GM08714 (cell line): ENCODE measurements around the gene TMEM186.
"Not testable (repeated sequence)": the region's sequence is repeated elsewhere in the genome, so short reads cannot be mapped to it uniquely, and the experiment has no call there.

ENCODE experiments used
- H3K4me3 ChIP-seq: fragments of 200-500 bp; sonication (Bioruptor generic); 2 replicates; pipeline ENCODE4 v1.5.1; 2014; ENCODE audit warnings: mild to moderate bottlenecking, low read length, inconsistent platforms
- ZNF274 ChIP-seq: IDR thresholded peaks from 2 replicates; pipeline ENCODE4 v1.6.1; 2012; ENCODE audit warnings: mild to moderate bottlenecking, low read depth, low read length

Gene TMEM186, protein sequence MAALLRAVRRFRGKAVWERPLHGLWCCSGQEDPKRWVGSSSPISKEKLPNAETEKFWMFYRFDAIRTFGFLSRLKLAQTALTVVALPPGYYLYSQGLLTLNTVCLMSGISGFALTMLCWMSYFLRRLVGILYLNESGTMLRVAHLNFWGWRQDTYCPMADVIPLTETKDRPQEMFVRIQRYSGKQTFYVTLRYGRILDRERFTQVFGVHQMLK

DNA sequence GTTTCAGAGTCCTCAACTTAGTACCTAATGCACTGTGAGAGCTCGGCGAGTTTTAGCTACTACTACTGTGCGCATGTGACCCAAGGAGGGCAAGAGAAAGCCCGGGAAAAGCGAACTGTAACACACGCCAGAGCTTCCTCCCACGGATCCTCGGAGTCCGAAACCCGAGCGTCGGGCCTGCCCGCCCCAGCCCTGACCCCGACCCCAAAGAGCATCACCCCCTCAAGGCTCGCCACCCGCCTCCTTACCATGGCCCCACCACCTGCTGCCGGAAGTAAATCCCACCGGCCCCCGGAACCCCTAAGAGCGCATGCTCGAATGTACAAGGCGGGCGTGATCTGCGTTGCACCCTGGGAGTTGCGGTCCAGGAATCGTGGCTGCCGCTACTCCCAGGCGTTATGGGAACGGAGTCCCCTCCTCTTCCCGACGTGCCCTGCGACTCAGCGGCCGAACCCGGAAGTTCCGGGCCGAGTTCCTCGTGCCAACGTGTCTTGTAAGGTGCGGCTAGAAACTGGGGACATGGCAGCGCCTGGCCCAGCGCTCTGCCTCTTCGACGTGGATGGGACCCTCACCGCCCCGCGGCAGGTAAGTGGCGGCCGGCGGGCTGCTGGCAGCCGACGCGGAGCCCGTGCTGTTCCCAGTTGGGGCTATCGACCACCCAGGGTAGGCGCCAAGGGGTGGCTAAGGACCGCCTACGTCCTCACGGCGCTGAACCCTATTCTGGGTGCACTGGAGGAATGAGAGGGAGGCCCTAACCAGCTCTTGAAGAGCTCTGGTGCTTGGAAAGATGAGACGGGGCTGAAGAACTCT lies at the start of gene TMEM186, which contains the start of gene PMM2:
TMEM186 (minus strand) TSS at position 276 of the 810 bp plus-strand sequence; CDS start at position 251, 25 bp downstream.
PMM2 (plus strand) TSS at position 476 of the 810 bp plus-strand sequence; CDS start at position 520, 44 bp downstream.
- TF ChIP-seq ZNF274, result no peak
- H3K4me3 ChIP-seq, result peak within 1 kb of the TSS; percentile 97

DNA sequence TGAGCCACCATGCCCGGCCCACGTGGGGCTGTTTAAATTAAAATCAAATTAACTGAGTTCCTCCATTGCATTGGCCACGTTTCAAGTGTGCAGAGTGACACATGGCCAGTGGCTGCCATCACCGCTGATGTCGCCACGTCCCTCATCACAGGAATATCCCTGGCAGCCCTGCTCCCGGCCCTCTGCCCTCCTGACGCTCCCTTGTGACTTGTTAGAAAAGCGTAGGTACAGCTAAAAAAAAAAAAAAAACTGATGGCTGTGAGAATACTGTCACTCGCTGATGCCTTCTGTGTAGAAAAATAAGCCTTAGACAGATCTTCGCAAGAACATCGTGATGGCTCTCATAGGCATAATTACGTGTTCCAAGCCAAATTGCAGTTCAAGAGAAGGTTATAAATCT lies 49.7 kb upstream of the TMEM186 start:
- no peak for TF ChIP-seq ZNF274
- H3K4me3 ChIP-seq, result no peak overlapping the region

DNA sequence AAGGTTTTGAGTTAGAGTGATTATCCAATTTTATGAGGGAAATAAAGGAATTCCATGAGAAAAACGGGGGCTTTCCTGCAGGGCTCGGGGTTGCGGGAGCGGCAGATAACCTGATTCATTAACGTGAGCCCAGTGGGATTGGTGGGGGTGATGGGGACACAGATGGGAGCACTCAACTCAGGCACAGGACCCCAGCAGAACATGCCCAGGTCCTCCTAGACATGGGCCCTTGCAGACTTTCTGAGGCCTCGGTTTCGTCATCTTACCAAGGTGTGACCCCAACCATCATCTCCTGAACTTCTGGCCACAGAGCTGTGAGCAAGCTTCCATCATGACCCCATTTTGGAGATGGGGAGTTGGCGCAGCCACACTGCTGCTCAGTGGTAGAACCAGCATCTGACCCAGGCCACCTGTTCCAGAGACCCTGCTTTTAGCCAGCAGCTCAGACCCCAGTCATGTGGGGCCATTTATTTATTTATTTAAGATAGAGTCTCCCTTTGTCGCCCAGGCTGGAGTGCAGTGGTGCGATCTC lies 49.0 kb upstream of the TMEM186 start:
- no peak for TF ChIP-seq ZNF274
- no peak overlapping the region for H3K4me3 ChIP-seq

DNA sequence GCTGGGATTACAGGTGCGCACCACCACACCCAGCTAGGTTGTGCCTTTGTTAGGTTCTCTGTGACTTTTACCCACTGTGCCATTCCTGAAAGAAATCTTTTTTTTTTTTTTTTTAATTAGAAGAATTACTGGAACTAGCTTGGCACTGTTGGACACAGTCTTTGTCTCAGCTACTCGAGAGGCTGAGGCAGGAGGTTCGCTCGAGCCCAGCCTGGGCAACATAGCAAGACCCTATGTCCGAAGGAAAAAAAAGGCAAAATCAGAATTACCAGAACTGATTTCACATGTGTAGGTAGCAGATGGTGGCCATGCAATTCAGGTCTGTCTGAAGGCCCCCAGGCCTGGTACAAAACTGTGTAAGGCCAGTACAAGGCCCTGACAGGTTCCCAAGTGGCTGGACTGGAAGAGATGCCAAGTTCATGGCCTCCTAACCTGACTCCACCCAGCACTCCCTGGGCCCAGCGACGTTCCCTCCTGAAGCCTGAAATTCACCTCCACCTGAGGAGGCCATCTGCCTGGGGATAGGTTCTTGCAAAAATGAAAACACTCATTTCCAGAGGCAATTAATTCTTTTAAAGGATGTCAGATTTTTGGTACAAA lies 48.4 kb upstream of the TMEM186 start:
- TF ChIP-seq ZNF274, result no peak
- no peak overlapping the region for H3K4me3 ChIP-seq

DNA sequence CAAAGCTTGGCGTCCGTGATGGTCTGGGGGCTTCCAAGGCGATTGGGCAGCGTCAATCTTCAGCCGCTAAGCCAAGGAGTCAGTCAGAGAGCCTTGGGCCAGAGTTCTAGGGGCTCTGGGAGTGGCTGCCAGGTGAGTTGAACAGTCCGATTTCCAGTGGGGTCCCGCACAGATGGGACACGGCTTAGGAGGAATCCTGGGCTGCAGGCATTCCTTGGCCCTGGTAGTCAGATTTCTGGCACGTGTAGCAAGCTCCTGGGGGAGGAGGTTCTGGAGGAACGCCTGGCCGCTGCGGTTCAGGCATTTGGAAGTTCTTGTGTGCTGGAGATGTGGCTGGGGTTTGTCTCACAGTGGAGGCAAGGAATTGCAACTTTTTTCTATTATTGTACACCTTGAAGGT lies 45.9 kb upstream of the TMEM186 start:
- not testable (repeated sequence) for H3K4me3 ChIP-seq

DNA sequence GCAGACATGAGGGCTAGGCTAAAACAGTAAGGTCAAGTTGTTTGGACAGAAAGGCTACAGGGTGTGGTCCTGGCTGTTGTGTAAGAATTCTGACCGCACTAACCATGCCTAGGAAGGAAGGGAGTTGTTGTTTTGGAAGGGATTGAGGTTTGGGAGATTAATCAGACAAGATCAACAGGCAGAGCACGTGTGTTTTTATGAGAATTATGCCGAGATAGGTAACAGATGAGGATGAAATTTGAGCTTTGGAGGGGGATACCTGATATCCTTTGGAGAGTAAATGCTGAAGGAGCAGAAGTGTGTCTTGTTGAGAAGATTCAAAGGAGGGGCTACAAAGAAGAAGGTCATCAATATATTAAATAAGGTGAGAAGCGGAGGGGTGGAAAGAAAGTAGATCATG lies 44.6 kb upstream of the TMEM186 start:
- H3K4me3 ChIP-seq, result not testable (repeated sequence)

DNA sequence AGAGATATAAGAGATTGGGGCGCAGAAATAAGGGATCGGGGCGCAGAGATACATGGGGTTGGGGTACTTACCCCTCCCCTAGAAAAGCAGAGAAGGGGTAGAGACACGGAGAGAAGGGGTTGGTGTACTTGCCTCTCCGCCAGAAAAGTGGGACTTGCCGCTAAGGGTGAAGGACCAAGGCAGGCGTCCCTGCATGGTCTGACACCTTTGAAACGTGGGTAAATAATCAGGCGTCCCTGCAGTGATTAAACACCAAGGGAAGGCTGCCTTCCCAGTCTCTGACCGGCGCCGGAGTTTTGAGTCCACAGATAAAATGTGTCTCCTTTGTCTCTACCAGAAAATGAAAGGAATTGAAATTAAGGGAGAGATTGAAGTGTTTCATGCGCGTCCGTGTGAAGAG lies 40.2 kb upstream of the TMEM186 start:
- H3K4me3 ChIP-seq, result not testable (repeated sequence)

DNA sequence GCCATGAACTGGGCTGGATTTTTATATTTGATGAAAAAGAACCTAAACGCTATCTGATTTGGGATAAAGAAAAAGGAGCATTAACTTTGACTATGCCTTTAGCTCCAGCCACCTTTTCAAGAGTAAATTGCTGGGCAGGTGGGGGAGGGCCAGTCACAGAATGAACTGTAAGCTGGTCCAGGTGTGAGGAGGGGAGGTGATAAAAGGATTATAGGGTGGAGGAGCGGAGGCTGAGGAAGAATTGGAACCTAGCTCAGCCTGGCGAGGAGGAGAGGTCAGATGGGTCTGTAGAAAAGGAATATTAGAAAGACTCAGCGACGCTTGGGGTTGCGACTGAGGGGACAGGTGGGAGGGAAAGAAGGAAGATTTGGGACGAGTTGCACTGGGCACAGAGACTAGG lies 39.4 kb upstream of the TMEM186 start:
- not testable (repeated sequence) for H3K4me3 ChIP-seq

DNA sequence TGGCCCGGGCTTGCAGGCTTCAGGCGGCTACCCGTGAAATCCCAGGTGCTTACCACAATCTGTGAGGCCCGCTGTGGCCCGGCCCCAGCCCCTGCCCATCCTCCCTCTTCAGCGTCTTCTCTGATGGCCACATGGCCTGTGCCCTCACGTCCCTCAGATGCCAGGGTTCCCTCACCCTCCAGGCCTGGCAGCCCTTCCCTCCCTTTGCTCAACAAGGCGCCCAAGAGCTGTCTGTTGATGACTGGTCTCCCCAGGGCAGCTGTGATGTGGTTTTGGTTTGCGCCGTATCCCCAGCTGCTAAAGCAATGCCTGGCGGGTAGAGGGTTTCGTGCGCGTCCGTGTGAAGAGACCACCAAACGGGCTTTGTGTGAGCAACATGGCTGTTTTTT lies 35.3 kb upstream of the TMEM186 start:
- no peak overlapping the region for H3K4me3 ChIP-seq
- no peak for TF ChIP-seq ZNF274

DNA sequence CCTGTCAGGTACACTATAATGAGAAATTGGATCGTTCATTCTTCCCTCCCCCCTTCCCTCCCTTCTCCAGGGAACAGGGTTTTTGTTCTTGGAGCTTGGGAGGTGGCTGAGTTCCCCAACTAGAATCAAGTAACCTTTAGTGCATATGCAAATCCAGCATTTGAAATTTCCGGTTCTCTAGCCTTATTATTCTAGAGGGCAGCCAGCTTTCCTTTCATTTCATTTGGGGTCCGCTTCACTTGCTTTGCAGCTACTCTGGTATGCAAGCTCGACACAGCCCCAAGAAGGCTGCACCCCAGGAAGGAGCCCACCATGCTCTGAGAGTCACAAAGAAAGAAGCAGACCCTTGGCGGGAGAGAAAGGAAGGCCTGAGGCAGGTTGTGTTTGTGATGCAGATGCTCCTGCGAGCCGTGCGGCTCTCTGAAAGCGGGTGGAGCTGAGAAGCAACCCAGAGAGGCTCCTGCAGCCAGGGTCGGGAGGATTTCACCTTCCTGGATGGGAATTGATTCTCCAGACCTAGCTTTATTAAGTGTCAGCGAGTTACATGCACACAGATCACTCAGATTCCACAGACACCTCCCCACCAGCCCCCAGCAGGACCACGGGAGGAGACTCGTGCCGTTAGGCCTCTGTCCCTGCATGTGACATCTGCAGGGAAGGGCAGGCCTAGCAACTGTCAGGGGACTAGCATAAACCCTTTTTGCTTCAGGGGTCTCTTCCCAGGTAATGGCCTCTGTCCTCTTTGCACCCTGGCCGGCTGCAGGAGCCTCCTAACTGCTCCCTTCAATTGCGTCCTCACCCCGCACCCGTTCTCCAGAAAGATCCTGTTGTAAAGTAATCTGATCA lies 34.7 kb upstream of the TMEM186 start:
- no peak for TF ChIP-seq ZNF274
- H3K4me3 ChIP-seq, result no peak overlapping the region

DNA sequence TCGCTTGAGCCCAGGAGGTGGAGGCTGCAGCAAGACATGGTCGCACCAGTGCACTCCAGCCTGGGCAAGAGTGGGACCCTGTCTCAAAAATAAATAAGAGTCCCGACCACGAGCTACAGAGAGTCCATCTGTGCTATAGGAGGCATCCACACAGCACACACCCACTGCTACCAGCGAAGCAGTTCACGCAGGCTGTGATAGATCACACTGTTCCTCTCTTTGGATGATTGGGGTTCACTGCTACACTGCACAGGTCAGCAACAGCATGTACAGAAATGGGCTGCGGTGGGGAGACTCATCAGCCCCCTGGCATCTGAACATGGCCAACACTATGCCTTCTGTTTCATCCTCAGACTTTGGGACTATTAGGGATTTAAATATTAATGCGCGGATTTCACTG lies 34.0 kb upstream of the TMEM186 start:
- no peak overlapping the region for H3K4me3 ChIP-seq
- no peak for TF ChIP-seq ZNF274

DNA sequence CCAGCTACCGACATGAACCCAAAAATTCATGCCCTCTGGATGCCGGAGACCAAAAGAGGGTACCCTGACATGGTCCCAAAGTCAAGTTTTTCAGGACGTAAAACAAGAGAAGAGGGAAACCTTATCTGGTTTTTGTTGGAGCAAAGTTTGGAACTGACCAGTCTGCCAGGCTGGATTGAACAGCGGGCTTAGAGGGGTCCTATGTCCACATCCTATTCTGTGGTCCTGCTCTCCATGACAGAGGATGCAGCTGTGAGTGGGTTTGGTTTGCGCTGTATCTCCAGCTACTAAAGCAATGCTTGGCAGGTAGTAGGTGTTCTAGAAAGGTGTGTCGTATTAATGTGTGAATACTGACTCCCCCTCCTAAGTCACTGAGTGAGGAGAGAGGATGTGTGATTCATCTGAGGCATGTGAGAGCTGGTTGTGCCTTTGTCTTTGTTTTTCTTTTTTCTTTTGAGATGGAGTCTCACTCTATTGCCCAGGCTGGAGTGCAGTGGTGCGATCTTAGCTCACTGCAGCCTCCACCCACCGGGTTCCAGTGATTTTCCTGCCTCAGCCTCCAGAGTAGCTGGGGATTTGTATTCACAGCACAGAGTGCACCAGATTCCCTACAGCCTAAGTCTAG lies 31.2 kb upstream of the TMEM186 start:
- TF ChIP-seq ZNF274, result no peak
- H3K4me3 ChIP-seq, result no peak overlapping the region

DNA sequence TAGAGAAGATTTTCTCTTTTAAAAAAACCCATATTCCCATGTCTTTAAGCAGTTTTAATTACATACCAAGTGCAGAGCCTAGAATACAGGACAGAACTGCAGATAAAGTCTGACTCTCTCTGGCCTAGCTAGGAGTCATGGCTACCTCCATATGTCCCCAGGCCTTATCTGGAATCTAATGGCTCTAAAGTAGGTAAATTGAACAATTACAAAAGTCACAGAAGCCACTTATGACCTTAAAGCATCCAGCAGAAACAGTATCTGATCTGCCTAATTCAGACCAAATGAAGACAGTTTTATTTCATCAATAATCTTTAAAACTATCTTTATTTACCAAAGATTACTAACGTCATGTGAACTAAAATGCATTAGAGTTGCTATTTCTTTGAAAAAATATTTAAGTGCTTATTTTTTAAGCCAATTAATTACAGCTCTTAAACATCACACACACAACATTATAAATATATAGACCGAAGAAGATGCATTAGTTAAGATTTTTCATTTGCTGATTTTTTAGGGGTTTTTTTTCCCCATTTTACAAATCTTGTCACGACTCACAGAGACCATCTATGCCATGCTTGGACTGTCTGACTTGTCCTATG lies 28.9 kb upstream of the TMEM186 start:
- no peak overlapping the region for H3K4me3 ChIP-seq
- no peak for TF ChIP-seq ZNF274
